GM19025 (cell line): ENCODE measurements around the gene TMEM174.

ENCODE experiments used
- ATAC-seq: cut with Tn5 transposase; IDR thresholded peaks from one replicate; pipeline ENCODE4 v1.9.1; 2021; ENCODE audit warnings: mild to moderate bottlenecking, low read depth, moderate library complexity; ENCODE audit not compliant: unreplicated experiment

TMEM174 gene

DNA sequence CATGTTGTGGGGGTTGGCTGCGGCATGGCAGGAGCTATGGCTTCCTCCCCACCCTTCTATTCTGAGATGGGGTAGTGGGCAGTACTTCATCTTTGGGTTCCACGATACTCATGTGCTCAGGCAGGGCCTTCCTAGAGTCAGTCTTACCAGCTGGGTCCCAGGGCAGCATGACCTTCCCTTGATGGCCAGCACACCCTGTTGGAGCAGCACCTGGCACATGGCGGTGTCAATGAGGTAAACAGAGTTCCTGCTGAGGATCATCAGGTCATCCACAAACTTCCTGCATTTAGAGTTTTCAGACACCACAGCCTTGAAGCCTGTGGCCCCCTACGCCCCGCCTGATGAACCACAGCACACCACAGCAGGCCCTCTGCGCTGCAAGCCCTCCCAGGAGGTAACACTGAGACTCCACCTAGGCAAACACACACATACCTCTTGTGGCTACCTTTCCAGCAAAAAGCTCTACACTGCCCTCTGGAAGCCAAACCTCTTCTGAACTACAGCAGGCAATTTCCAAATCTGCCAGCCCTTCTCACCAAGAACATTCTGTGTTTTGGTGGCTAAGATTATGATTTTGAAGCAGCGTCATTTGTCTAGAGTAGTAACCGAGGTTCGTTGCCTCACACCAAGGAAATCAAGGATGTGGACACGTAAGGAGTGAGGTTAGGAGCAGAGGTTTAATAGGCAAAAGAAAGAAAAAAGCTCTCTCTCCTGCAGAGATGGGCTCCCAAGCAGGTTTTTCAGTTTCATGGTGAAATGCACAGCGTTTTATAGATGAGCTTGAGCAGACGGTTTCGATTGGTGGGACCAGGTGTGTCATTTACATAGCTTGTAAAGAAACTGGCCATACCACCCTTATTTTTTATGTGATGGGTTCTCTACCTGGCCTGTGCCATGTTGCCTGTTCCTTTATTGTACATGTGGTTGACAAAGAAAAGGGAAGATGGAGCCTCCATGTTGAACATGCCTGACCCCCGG lies 20.3 kb upstream of the TMEM174 start:
- no peak for ATAC-seq

DNA sequence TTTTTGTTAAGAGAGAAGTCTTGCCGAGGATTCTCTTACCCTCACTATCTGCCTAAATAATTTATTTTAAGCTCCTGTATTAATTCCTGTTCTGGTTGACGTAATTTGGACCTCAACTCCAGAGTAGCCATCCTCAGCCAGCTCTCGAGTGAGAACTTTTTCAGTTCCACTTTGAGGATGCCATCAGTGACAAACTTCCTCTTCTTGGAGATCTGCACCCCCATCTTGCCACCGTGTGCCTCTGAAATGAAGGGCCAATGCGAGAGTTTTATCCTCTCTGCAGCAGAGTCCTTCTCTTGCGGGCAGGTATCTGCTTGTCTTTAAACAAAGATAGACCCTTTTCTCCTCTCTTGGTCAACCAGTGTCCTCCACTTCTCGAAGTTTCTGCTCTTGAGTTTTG lies 19.5 kb upstream of the TMEM174 start:
- ATAC-seq: no peak

DNA sequence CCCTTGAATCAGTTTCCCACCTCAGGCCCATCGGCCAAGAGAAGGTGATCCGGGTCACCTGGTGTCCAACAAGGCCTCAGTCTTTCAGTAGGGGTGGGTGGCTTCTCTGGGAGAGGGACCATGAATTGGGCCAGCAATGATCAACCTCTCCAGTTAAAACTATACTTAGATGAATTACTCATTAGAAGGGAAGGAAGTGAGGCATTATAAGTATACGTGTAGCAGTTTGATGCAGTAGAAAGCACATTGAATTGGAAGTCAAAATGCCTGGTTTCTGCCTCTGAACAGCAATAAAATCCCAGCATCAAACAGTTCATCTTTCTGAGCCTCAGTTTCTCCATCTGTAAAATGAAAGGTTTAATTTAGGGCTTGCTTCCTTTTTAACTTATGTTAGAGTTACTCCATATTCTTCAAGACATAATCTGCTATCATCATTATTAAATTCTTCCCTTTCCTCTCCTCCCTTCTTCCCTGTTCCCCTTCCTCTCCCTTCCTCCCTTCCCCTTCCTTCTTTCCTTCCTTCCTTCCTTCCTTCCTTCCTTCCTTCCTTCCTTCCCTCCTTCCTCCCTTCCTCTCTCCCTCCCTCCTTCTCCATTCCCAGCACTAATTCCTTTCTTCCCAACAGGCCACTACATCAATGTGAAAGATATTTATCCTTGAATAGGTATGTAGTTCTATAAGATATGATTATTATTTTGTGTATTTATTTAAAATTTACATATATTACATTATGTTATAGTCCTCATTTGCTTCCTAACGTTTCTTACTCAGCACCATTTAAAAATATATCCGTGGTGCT lies 18.6 kb upstream of the TMEM174 start:
- ATAC-seq: no peak

DNA sequence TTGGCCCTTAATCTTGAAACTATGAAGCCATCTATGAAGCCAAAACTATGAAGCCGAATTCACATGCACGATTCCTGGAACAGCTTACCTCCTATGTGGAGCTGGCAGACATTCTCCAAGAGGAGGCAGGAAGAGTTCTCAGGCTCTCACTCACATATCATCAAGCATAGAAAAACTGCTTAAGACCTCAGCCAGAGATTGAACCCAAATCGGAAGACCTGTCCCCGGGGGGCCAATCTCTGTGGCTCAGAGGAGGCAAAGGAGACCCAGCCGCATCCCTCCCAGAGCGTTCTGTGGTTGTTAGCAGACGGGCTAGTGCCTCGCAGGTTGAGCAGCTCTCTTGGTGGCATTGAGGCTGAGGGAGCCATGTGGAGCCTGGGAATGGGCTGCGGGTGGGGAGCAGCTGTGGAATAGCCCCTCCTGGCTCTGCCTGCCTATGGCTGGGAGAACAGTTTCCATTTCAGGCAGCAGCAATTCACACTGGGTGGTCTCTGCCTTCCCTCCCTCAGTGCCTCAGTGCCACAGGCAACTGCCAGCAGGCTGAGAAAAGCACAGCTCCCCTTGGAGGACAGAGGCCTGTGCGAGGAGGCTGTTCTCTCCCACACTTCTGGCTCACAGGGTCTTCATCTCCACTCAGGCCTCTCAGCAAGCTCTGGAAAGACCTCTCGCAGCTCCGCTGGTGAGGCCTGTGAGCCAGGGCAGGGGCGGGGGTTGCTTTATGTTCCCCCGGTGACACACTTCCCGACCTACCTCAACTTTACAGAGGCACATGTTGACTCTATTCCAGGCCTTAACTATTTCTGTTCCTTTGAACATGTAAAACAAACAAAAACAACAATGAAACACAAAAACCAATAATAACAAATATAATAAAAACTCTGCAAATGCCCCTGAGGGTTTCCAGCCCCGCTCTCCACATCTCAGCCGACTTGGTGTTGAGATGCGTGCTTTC lies 17.4 kb upstream of the TMEM174 start:
- no peak for ATAC-seq

DNA sequence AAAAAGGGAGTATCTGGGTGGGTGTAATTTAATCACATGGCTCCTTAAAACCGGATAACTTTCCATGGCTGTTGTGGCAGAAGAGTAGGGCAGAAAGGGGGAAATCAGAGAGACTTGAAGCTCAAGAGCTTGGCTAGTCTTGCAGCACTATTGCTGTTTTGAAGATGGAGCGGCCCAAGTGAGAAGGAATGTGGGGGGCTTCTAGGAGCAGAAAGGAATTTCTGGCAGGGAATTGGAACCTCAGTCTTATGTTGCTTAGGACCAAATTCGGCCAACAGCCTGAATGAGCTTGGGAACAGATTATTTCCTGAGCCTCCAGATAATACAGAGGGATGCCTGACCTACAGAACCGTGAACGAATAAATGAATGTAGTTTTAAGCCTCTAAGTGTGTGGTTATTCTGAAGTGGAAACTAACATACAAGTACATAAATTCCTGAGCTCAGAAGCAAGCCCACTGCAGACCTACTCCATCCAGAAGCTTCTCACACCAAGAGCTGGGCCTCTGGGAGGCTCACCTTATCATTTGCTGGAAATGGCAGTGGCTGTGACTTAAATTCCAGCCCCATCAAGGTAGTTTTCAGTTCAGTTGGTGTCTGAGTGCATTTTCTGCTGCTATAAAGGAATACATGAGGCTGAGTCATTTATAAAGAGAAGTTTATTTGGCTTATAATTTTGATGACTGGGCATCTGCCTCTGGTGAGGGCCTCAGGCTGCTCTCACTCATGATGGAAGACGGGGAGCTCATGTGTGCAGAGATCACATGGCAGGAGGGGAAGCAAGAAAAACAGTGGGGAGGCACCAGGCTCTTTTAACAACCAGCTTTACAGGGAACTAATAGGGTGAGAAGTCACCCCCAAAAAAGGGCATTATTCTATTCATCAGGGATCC lies 15.3 kb upstream of the TMEM174 start:
- ATAC-seq: no peak

DNA sequence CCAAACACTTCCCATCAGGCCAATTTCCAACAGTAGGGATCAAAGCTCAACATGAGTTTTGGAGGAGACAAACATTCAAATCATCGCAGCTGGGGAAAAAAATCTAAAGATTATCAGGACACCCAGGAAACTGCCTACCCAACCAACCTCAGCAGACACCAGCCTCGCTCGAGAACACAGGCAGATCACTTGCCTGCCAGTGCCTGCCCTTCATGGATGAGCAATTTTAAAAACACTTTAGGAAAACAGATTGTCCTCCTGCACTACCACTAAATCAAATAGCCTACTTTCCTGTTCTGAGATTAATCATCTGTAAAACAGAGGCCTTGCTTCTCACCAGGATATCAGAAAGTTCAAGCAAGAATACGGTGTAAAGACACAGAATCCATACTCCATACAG lies 14.7 kb upstream of the TMEM174 start:
- no peak for ATAC-seq

DNA sequence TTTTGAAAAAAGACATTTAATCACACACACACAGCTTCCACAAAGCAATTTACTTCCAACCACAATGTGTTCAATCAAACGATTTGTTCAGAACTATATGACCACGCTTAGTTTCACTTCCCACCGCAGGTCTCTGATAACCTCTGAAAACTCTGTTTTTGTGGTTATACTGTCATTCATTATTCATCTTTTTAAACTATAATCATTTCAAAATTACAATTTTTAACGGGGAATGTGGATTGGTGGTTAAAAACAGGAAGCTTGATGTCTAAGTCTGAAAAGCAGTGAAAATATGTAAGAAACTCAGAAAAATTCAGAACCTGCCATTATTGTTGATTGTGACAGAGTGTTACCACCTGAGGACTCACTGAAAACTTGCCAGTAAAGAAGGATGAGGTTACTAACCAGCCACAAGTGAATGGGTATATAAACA lies 12.7 kb upstream of the TMEM174 start:
- no peak for ATAC-seq

DNA sequence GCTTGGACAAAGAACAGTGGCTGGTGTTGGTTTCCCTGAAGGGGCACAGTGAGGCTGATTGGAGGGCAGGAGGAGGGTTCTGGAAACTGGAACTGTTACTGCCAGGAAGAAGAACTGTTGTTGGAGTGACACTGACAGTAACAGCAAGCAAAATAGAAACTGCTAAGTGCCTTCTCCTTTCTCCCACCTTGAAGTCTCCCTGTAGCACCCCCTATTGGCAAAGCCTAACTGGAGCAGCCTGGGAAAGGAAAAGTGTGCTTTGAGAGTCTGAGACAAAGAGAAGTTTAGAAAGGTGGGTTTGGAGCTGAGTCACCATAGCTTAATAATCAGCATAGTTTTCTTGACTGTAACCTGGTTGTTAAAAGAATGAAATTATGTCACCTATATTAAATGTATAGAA lies 2.5 kb upstream of the TMEM174 start:
- ATAC-seq: no peak

DNA sequence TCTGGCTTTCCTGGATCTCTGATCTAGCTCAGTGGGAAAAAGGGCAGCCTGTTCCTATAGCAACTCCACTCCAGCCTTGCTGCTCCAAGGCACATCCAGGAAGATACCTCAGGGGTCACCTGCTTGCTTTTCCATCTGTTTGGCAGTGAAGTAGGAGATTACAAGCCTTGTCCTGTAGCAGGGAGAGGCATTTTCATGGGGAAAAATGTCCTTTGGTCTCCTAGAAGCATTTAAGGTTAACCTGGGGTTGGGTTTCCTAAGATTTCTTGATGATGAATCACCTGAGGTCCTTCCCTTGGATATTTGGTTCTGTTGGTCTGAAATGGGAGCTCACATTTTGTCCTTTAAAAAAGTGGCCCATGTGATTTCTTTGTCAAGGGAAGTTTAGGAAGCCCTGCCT lies 1.5 kb upstream of the TMEM174 start:
- ATAC-seq: no peak

DNA sequence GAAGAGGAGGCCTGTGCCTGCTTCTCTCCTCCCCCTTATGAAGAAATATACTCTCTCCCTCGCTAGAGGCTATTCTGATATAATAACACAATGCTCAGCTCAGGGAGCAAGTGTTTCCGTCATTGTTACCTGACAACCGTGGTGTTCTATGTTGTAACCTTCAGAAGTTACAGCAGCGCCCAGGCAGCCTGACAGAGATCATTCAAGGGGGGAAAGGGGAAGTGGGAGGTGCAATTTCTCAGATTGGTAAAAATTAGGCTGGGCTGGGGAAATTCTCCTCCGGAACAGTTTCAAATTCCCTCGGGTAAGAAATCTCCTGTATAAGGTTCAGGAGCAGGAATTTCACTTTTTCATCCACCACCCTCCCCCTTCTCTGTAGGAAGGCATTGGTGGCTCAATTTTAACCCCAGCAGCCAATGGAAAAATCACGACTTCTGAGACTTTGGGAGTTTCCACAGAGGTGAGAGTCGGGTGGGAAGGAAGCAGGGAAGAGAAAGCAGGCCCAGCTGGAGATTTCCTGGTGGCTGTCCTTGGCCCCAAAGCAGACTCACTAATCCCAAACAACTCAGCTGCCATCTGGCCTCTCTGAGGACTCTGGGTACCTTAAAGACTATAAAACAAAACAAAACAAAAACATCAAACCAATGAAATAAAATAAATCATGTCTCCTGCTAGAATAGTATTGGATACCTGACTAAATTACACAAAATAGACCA lies 1.3 kb downstream of the TMEM174 start:
- ATAC-seq: no peak

DNA sequence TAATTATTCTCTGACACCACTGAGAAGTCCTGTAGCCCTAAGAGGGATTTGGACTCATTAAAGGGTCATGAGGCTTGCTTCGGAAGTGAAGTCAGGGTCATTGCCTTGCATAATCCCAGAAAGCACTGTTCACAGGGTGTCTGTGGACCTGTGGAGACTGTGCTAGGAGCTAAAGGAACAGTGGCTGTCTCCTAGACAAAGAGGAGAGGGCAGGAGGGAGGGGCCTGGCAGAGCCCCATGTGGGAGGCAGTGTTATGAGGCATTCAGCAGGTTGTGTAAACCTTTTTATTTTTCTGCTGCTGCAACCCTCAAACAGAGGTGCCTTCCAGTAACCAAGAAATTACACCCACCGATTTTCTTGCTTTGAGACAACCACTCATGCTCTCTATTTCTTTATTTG lies 3.3 kb downstream of the TMEM174 start:
- no peak for ATAC-seq

DNA sequence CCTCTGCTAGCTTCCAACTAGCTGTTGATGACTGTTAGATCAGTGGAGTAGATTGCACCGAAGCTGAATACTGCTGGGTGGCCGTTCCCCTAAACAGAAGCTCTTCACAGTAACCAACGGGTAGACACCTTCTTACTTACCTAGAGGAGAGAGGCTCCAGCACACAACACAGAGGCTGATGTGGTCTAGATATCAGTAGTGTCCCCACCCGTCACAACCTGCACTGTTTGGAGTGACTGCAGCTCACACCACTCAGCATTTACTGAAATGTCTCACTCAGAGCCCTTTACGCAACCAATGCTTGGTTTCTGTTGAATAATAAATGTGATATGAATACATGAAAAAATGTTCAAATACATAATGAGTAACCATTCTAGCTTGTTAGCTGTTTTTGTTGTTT lies 5.3 kb downstream of the TMEM174 start:
- ATAC-seq: no peak

DNA sequence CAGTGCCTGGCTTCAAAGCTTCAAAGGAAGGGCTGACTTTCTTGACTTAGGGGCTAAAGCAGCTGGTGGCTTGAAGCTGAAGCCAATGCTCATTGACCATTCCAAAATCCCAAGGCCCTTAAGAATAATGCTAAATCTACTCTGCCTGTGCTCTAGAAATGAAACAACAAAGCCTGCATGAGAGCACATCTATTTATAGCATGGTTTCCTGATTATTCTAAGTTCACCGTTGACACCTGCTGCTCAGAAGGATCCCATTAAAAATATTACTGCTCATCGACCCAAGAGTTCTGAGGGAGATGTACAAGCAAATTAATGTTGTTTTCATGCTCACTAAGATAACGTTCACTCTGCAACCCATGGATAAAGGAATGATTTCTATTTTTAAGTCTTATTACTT lies 6.7 kb downstream of the TMEM174 start:
- no peak for ATAC-seq

DNA sequence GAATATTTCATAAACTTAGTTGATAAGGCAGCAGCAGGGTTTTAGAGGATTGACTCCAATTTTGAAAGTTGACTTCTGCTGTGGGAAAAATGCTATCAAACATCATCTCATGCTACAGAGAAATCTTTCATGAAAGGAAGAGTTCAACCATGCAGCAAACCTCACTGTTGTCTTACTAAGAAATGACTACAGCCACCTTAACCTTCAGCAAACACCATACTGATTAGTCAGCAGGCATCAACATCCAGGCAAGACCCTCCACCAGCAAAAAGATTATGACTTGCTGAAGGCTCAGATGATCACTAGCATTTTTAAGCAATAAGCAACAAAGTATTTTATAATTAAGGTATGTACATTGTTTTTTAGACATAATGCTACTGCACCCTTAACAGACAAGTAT lies 7.6 kb downstream of the TMEM174 start:
- ATAC-seq: no peak

DNA sequence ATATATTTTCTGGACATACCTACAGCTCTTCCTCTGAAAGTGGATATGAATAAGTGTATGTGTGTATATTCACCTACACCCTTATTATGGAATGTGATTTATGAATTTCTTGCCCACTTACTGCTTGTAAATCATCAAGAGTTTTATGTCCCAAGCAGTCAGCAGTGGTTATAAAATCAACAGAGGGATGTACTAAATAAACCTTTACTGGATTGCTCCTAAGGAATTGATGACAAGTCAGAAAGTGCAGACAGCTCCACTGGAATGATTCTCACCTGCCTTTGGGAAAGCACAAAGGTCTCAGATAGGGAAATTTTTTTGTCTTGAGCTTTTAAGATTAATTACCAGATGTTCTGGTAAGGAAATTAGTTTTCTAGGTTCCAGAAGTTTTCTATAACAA lies 9.3 kb downstream of the TMEM174 start:
- ATAC-seq: no peak

DNA sequence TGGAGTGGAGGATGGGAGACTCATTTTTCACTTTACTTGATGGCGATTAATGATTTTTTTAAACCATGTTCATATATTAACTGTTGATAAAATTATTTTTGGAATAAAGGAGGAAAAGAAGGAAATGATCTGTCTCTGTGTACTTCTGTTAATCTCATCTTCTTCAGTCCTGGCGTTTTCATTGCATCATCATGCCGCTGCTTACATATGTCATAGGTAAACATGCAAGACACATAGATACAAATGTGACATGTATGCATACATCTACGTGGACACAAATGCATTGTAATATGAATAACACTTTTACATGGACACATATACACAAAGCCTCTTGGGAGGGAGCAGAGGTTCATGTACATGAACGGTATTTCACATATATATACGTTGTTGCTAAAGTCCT lies 10.0 kb downstream of the TMEM174 start:
- ATAC-seq: no peak

DNA sequence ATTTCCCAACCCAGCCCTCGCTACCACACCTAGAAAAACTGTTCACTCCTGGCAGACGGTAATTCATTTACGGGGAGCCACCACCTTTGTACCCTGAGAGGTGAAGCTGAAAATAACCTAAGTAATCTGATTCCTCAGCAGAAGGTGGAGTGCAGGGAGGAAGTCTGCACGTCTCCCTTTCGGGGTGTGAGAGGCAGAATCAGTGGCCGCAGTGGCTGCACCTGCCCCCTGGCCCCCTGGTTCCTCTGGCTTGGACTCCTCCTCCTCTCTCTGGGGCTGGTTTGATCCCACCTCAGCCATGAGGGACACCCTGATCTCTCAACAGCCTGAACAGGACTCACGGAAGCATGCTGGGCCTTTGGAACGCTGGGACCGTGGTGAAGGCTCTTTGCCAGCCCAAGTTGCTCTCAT lies 10.5 kb downstream of the TMEM174 start:
- no peak for ATAC-seq

DNA sequence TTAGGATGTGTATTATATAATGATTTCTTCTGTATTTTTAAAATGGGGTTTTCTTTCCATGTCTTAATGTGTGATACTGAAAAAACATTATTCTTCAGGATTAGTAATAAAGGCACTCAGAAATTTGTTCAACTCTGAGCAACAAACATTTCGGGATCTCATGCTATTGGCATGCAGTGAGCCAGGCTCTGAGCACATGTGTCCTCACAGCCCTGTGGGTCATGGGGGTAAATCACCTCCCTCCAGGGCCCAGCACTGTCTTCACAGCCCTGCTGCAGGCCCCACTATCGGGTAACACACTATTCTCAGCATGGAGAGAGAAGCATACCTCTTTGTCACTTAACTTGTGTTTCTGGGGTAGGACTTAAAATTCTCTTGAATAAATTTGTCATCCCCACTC lies 14.0 kb downstream of the TMEM174 start:
- no peak for ATAC-seq
